ENCODE measurements around the gene IMPA2.

Gene IMPA2

GRCh38 chr18:12008842-12009580 lies 27.7 kb downstream of the IMPA2 start:
- Histone ChIP-seq H3K9me2 (replicated peaks; ENCODE audit: control insufficient read depth, low read length) (no peaks in the 10 kb centered on the region), H3K9me3 (ENCODE audit: control insufficient read depth, insufficient read depth, low read length) (no peaks in the 10 kb centered on the region), H3K27me3 (ENCODE audit: control insufficient read depth, low read length) (no peaks in the 10 kb centered on the region), H3K36me3 (ENCODE audit: control insufficient read depth, low read length) (no peaks in the 10 kb centered on the region), H3F3A (ENCODE audit: control insufficient read depth, insufficient read depth) (no peaks in the 10 kb centered on the region), H3K4me2 (ENCODE audit: low read length) (no peak overlapping the region), H3K79me2 (ENCODE audit: control insufficient read depth, low read length) (no peaks in the 10 kb centered on the region), H4K20me1 (ENCODE audit: control insufficient read depth, insufficient read depth, low read depth, low read length) (no peaks in the 10 kb centered on the region), H3K4me3 (ENCODE audit: low read length) (no peak overlapping the region), H3K27ac (ENCODE audit: low read depth, low read length) (no peak overlapping the region), H3K4me1 (ENCODE audit: control insufficient read depth, low read length) (no peaks in the 10 kb centered on the region)
- no peak for TF ChIP-seq EZH2phosphoT487 (IDR thresholded peaks at IDR 0.05; ENCODE audit: borderline replicate concordance, low read length)
- TF ChIP-seq, protein P1, sequence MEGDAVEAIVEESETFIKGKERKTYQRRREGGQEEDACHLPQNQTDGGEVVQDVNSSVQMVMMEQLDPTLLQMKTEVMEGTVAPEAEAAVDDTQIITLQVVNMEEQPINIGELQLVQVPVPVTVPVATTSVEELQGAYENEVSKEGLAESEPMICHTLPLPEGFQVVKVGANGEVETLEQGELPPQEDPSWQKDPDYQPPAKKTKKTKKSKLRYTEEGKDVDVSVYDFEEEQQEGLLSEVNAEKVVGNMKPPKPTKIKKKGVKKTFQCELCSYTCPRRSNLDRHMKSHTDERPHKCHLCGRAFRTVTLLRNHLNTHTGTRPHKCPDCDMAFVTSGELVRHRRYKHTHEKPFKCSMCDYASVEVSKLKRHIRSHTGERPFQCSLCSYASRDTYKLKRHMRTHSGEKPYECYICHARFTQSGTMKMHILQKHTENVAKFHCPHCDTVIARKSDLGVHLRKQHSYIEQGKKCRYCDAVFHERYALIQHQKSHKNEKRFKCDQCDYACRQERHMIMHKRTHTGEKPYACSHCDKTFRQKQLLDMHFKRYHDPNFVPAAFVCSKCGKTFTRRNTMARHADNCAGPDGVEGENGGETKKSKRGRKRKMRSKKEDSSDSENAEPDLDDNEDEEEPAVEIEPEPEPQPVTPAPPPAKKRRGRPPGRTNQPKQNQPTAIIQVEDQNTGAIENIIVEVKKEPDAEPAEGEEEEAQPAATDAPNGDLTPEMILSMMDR (IDR thresholded peaks at IDR 0.05; ENCODE audit: low read depth, low read length, poor library complexity, severe bottlenecking) = no peak

DNA sequence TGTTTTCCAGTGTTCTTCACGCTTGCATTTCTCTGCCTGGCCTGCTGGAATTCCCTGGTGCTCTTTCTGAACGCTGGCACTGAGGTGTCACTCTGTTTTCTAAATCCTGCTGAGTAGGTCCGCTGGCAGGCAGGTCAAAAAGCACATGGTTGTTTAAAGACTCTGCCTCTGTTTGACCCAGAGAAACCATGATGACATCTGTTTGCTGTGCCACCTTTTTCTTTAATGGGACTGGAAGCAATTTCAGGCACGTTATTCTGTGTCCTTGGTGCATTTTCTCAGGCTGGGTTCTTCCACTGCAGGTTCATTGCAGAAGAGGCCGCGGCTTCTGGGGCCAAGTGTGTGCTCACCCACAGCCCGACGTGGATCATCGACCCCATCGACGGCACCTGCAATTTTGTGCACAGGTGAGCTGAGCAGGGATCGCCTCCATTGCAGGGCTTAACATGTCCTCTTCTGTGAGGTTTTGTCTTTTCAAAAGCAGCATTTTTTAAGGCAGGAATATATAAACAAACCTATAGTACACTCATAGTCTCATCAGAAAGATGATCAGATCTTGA lies 28.4 kb downstream of the IMPA2 start:
- Histone ChIP-seq H3K79me2 (ENCODE audit: control insufficient read depth, low read length) (no peaks in the 10 kb centered on the region), H3K4me1 (ENCODE audit: control insufficient read depth, low read length) (no peaks in the 10 kb centered on the region), H3K9me2 (replicated peaks; ENCODE audit: control insufficient read depth, low read length) (no peaks in the 10 kb centered on the region), H3K27ac (ENCODE audit: low read depth, low read length) (no peak overlapping the region), H3K27me3 (ENCODE audit: control insufficient read depth, low read length) (no peaks in the 10 kb centered on the region), H3K36me3 (ENCODE audit: control insufficient read depth, low read length) (no peaks in the 10 kb centered on the region), H3K9me3 (ENCODE audit: control insufficient read depth, insufficient read depth, low read length) (no peaks in the 10 kb centered on the region), H3K4me2 (ENCODE audit: low read length) (no peak overlapping the region), H4K20me1 (ENCODE audit: control insufficient read depth, insufficient read depth, low read depth, low read length) (no peaks in the 10 kb centered on the region), H3K4me3 (ENCODE audit: low read length) (no peak overlapping the region), H3F3A (ENCODE audit: control insufficient read depth, insufficient read depth) (no peaks in the 10 kb centered on the region)
- TF ChIP-seq, protein P1 (IDR thresholded peaks at IDR 0.05; ENCODE audit: low read depth, low read length, poor library complexity, severe bottlenecking) = no peak
- no peak for TF ChIP-seq EZH2phosphoT487 (IDR thresholded peaks at IDR 0.05; ENCODE audit: borderline replicate concordance, low read length)

- Histone ChIP-seq H3F3A (ENCODE audit: control insufficient read depth, insufficient read depth) (no peaks in the 10 kb centered on the region), H3K9me2 (replicated peaks; ENCODE audit: control insufficient read depth, low read length) (no peaks in the 10 kb centered on the region), H4K20me1 (ENCODE audit: control insufficient read depth, insufficient read depth, low read depth, low read length) (no peaks in the 10 kb centered on the region), H3K4me1 (ENCODE audit: control insufficient read depth, low read length) (no peaks in the 10 kb centered on the region), H3K79me2 (ENCODE audit: control insufficient read depth, low read length) (no peaks in the 10 kb centered on the region), H3K4me3 (ENCODE audit: low read length) (no peak overlapping the region), H3K36me3 (ENCODE audit: control insufficient read depth, low read length) (no peaks in the 10 kb centered on the region), H3K9me3 (ENCODE audit: control insufficient read depth, insufficient read depth, low read length) (no peaks in the 10 kb centered on the region), H3K27ac (ENCODE audit: low read depth, low read length) (no peak overlapping the region), H3K27me3 (ENCODE audit: control insufficient read depth, low read length) (no peaks in the 10 kb centered on the region), H3K4me2 (ENCODE audit: low read length) (no peak overlapping the region)
- TF ChIP-seq, protein P1 (IDR thresholded peaks at IDR 0.05; ENCODE audit: low read depth, low read length, poor library complexity, severe bottlenecking) = no peak
- TF ChIP-seq EZH2phosphoT487 (IDR thresholded peaks at IDR 0.05; ENCODE audit: borderline replicate concordance, low read length) = no peak
These were observed 29.0 kb downstream of the IMPA2 start for GRCh38 chr18:12010187-12010802.

Measured in DOHH2 (cell line).